MCF 10A (cell line): ENCODE results near the gene ACBD5. TPM values are rescaled to one million over a fixed set of nuclear protein-coding genes. Genes with fewer than 3 reads are reported as not detected.
A peak's percentile ranks its signal among the peaks of the same experiment; 100 is the strongest.
"Not testable (repeated sequence)": the region's sequence is repeated elsewhere in the genome, so short reads cannot be mapped to it uniquely, and the experiment has no call there.

Experiments used
- BruUV-seq: library from RNA; stranded (reverse); fragments of 400-500 nt; replicated peaks from 2 replicates; lab custom pipeline; 2021; lab: Mats Ljungman, UMichigan
- CTCF ChIA-PET: fragments of 300-600 bp; sonication (Branson Sonifier 250); formaldehyde crosslinking; extraction: SDS; loops from one replicate; lab custom pipeline; 2021; ENCODE audit warnings: antibody characterized with exemption, inconsistent platforms; lab: Yijun Ruan, JAX
- POLR2A ChIA-PET: fragments of 300-600, 350-650 bp; sonication (Branson Sonifier 250); formaldehyde crosslinking; extraction: SDS; loops from one replicate; lab custom pipeline; 2020; ENCODE audit warnings: antibody characterized with exemption, inconsistent platforms; lab: Yijun Ruan, JAX
- DNase-seq: peaks from one replicate; pipeline ENCODE4 v3.0.0-alpha.2; 2018; ENCODE audit not compliant: unreplicated experiment
- H3K27ac Mint-ChIP-seq: one replicate; pipeline ENCODE4 v1.8.0; 2022; ENCODE audit warnings: mild to moderate bottlenecking, low read depth, mixed read lengths; ENCODE audit not compliant: unreplicated experiment
- H3K27me3 Mint-ChIP-seq: one replicate; pipeline ENCODE4 v1.8.0; 2022; ENCODE audit warnings: mixed read lengths; ENCODE audit not compliant: insufficient read depth, unreplicated experiment
- H3K36me3 Mint-ChIP-seq: one replicate; pipeline ENCODE4 v1.8.0; 2022; ENCODE audit warnings: mild to moderate bottlenecking, moderate library complexity, mixed read lengths; ENCODE audit not compliant: insufficient read depth, unreplicated experiment
- H3K4me1 Mint-ChIP-seq: one replicate; pipeline ENCODE4 v1.8.0; 2022; ENCODE audit warnings: mixed read lengths; ENCODE audit not compliant: insufficient read depth, unreplicated experiment
- H3K4me3 Mint-ChIP-seq: one replicate; pipeline ENCODE4 v1.8.0; 2022; ENCODE audit warnings: mild to moderate bottlenecking, moderate library complexity, mixed read lengths; ENCODE audit not compliant: unreplicated experiment
- H3K9me3 Mint-ChIP-seq: one replicate; pipeline ENCODE4 v1.8.0; 2022; ENCODE audit warnings: mixed read lengths; ENCODE audit not compliant: unreplicated experiment
- intact Hi-C: fragments of 100-400 bp; cut with micrococcal nuclease; formaldehyde crosslinking; loops from 2 replicates; pipeline ENCODE4 v1.14.1; 2022
- total RNA-seq: library from RNA; stranded (reverse); gene quantifications from 2 replicates; pipeline ENCODE4 v1.2.3, GENCODE V29; 2022
- TF ChIP-seq, protein P1 (sequence below): fragments of 200-600 bp; IDR thresholded peaks from one replicate; pipeline ENCODE4 v1.8.0; 2022; ENCODE audit warnings: antibody characterized with exemption, mild to moderate bottlenecking; ENCODE audit not compliant: unreplicated experiment

Gene ACBD5
- total RNA-seq, 1 experiment from 2014 or later, result 22.2 TPM

DNA sequence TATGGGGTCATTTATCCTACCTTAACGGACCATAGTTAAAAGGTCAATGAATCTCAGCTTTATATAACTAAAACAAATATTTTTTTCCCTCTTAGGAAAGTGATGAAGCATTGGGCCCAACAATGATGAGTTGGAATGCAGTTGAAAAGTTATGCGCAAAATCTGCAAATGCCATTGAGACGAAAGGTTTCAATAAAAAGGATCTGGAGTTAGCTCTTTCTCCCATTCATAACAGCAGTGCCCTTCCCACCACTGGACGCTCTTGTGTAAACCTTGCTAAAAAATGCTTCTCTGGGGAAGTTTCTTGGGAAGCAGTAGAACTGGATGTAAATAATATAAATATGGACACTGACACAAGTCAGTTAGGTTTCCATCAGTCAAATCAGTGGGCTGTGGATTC, 70.7 kb downstream of the ACBD5 start:
- H3K27ac Mint-ChIP-seq, result no peak overlapping the region
- H3K4me3 Mint-ChIP-seq, result no peak overlapping the region
- H3K27me3 Mint-ChIP-seq, result no peaks in the 10 kb centered on the region
- H3K36me3 Mint-ChIP-seq, result peaks cover 74% of the 10 kb centered on the region
- TF ChIP-seq, protein P1, sequence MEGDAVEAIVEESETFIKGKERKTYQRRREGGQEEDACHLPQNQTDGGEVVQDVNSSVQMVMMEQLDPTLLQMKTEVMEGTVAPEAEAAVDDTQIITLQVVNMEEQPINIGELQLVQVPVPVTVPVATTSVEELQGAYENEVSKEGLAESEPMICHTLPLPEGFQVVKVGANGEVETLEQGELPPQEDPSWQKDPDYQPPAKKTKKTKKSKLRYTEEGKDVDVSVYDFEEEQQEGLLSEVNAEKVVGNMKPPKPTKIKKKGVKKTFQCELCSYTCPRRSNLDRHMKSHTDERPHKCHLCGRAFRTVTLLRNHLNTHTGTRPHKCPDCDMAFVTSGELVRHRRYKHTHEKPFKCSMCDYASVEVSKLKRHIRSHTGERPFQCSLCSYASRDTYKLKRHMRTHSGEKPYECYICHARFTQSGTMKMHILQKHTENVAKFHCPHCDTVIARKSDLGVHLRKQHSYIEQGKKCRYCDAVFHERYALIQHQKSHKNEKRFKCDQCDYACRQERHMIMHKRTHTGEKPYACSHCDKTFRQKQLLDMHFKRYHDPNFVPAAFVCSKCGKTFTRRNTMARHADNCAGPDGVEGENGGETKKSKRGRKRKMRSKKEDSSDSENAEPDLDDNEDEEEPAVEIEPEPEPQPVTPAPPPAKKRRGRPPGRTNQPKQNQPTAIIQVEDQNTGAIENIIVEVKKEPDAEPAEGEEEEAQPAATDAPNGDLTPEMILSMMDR, result no peak
- no peaks in the 10 kb centered on the region for H3K9me3 Mint-ChIP-seq
- no peak for DNase-seq
- H3K4me1 Mint-ChIP-seq, result no peaks in the 10 kb centered on the region
- BruUV-seq, result no TSS peak
- CTCF ChIA-PET, result no interaction called here
- POLR2A ChIA-PET, result no interaction called here
- intact Hi-C loops, result no loop called here

DNA sequence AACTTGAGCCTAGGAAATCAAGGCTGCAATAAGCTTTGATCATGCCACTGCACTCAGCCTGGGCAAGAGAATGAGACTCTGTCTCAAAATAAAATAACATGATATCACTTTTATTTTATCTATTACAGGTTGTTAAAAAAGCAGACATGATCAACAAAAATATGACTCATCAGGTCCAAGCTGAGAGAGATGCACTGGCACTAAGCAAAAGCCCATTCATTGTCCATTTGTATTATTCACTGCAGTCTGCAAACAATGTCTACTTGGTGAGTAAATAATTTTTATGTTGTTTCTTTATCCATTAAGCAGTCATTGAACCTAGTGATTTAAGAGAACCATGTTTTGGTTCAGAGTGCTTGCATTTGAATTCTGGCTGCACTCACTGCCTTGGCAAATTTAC, 82.2 kb downstream of the ACBD5 start:
- DNase-seq, result peak; percentile 6
- BruUV-seq, result no TSS peak
- Mint-ChIP-seq H3K4me1 (peaks cover 11% of the 10 kb centered on the region), H3K36me3 (peaks cover 54% of the 10 kb centered on the region), H3K9me3 (no peaks in the 10 kb centered on the region), H3K27me3 (no peaks in the 10 kb centered on the region), H3K27ac (peak overlapping the region; percentile 98), H3K4me3 (no peak overlapping the region)
- POLR2A ChIA-PET, result interaction anchor here (0.6 kb wide), 1 partner anchor 77 kb away, joined by 3 read pairs; no protein-coding TSS in a partner anchor
- intact Hi-C loops, result no loop called here
- CTCF ChIA-PET, result no interaction called here
- TF ChIP-seq, protein P1, result no peak

DNA sequence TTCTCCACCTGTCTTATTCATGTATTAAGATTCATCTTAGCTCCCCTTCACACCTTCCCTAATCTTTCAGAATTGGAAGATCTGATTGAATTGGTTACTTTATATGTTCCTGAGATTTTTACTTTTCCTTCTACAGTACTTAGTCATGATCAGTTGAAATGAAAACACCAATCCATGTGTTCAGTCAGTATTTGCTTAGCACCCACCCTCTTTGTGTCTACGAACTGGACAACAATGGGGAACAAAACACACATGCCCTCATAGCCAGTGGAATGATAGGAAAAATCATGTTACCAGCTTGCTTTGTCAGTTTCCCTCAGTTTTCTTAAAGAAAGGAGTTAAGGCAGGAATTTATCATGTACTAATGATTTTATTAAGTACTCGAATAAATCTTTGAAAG, 83.4 kb downstream of the ACBD5 start:
- Mint-ChIP-seq H3K27ac (peak overlapping the region; percentile 98), H3K27me3 (no peaks in the 10 kb centered on the region), H3K4me1 (peaks cover 21% of the 10 kb centered on the region), H3K9me3 (no peaks in the 10 kb centered on the region), H3K4me3 (peak overlapping the region; percentile 83), H3K36me3 (peaks cover 53% of the 10 kb centered on the region)
- no TSS peak for BruUV-seq
- TF ChIP-seq, protein P1, result no peak
- DNase-seq, result peak; percentile 3
- ChIA-PET POLR2A (interaction anchor here (0.7 to 2.0 kb wide), 5 partner anchors 8 to 384 kb away, joined by 3 to 11 read pairs (median 3); partner anchors contain the start of gene RAB18), CTCF (interaction anchor here (0.9 to 1.6 kb wide), 2 partner anchors 10 to 203 kb away, joined by 4 to 7 read pairs; no protein-coding TSS in a partner anchor)
- intact Hi-C loops, result no loop called here

DNA sequence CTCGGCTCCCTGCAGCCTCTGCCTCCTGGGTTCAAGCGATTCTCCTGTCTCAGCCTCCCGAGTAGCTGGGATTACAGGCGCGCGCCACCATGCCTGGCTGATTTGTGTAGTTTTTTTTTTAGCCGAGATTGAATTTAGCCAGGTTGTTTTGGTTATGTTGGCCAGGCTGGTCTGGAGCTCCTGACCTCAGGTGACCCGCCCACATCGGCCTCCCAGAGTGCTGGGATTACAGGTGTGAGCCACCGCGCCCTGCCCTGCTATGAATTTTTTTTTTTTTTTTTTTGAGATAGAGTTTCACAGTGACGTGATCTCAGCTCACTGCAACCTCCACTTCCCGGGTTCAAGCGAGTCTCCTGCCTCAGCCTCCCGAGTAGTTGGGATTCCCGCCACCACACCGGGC, 84.0 kb downstream of the ACBD5 start:
- BruUV-seq, H3K9me3 Mint-ChIP-seq, intact Hi-C loops, H3K27me3 Mint-ChIP-seq: not testable (repeated sequence)
- H3K4me1 Mint-ChIP-seq, result peaks cover 21% of the 10 kb centered on the region
- peaks cover 49% of the 10 kb centered on the region for H3K36me3 Mint-ChIP-seq
- ChIA-PET POLR2A (interaction anchor here (0.6 to 3.9 kb wide), 8 partner anchors 9 to 383 kb away, joined by 3 to 39 read pairs (median 3); partner anchors contain the start of genes ACBD5 and RAB18), CTCF (interaction anchor here (0.9 to 1.6 kb wide), 2 partner anchors 10 to 204 kb away, joined by 4 to 7 read pairs; no protein-coding TSS in a partner anchor)
- peak; percentile 17 for DNase-seq
- H3K27ac Mint-ChIP-seq, result peak overlapping the region; percentile 98
- H3K4me3 Mint-ChIP-seq, result peak overlapping the region; percentile 83
